DMS53 treated with DMSO at 0.1 percent for 48 hours (cell line): ENCODE results near the gene HACE1.
"Not testable (repeated sequence)": the region's sequence is repeated elsewhere in the genome, so short reads cannot be mapped to it uniquely, and the experiment has no call there.

Experiments used
- DNase-seq: peaks from one replicate; lab custom pipeline; 2025; ENCODE audit not compliant: unreplicated experiment; lab: John Stamatoyannopoulos, UW

HACE1 gene

DNA sequence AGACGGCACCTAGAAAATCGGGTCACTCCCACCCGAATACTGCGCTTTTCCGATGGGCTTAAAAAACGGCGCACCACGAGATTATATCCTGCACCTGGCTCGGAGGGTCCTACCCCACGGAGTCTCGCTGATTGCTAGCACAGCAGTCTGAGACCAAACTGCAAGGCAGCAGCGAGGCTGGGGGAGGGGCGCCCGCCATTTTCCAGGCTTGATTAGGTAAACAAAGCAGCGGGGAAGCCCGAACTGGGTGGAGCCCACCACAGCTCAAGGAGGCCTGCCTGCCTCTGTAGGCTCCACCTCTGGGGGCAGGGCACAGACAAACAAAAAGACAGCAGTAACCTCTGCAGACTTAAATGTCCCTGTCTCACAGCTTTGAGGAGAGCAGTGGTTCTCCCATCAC lies 122.2 kb downstream of the HACE1 start:
- DNase-seq: not testable (repeated sequence)

- DNase-seq: no peak
Measured at GRCh38 chr6:104736545-104736944, 123.2 kb downstream of the HACE1 start.

DNA sequence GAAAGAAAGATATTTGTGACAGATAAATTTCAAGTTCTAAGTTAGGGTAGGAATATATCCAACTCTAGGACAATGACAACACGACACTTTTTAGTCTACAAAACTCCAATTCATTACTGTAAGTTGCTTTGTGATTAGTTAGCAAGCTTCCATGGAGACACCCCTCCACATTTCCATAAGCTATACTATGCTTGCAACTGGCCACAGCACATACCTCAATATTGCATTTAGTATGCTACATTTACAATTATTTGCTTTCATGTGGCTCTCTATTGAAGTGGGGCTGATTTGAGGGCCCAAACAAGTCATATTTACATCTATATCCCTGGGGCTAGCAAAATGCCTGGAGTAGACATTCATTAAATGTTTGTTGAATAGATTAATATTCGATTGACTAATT lies 129.3 kb downstream of the HACE1 start:
- DNase-seq: no peak

DNA sequence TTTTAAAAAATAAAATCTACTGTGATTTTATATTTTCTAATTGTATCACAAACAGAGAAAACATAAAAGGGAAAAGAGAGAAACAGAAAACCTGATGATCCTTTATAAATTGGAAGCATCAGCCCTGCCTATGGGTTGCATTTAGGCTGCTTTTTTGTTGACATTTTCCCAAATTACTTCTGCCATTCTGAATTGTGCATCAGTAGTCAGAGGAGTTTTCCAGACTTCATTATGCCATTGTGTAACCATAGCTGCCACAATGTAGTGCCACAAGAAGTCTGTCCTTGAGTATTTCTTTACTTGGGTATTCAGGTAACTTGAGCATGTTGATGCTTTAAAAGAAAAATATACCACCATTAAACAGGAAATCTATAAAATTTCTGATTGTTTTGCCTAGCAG lies 130.3 kb downstream of the HACE1 start:
- no peak for DNase-seq

GRCh38 chr6:104728448-104728847 lies 131.3 kb downstream of the HACE1 start:
- no peak for DNase-seq

- no peak for DNase-seq
Measured at GRCh38 chr6:104718672-104719071, 141.0 kb downstream of the HACE1 start.

DNA sequence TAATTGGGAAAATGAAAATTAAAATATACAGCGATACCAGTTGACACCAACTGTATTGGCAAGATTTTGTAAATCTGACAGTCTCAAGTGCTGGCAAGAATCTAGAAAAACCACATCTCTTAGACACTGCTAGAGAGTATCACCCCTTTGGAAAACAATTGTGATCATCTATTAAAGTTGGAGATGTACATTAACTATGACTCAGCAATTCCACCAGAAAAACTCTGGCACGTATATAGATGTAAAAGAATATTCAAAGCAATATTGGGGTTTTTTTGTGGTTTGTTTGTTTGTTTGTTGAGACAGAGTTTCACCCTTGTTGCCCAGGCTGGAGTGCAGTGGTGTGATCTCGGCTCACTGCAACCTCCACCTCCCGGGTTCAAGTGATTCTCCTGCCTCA lies 142.9 kb downstream of the HACE1 start:
- DNase-seq: no peak

DNA sequence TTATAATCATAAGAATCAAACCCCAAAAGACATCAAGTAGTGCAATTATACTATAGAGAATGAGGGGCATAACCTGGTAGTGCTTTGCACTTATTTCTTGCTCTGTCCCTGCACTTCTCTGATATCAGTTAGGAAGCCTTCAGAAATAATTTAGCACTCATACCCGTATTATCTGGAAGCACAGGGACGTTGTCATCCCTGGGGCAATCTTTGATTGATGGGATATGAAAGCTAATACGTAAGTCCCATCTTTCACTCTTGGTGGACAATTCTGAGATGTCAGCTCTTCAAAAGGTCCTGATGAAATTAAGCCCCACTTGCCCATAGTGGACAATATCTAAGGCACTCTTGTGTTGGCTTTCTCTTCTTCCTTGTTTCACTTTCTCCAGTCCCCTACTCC lies 144.9 kb downstream of the HACE1 start:
- no peak for DNase-seq

- DNase-seq: no peak
Measured at GRCh38 chr6:104713982-104714381, 145.7 kb downstream of the HACE1 start.

- DNase-seq: peak; percentile 95
Measured at GRCh38 chr6:104711371-104711770, 148.3 kb downstream of the HACE1 start.

GRCh38 chr6:104710543-104711335 lies 149.0 kb downstream of the HACE1 start:
- DNase-seq: peak; percentile 60

DNA sequence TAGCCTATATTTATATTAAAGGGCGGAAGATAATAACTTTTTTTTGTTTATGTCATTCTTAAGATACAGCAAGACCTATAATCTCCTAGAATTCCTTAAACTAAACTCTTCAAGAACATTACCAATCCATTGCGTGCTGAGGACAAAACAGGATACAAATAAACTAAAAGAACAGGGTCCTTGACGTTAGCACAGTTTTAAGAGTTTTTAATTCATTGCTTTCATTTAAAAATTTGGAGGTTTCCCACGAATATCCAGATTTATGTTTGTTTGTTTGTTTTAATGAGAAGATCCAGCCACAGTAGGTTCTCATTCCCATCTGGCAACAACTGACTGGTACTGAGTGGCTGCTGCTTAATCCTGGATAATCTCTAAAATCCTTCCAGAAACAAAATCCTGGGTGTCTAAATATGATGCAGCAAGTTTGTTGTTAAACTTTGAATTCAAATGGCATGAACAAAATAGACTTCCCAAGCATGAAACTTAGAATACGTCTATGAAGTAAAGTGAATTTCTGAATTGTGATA lies 153.7 kb downstream of the HACE1 start:
- DNase-seq: no peak

GRCh38 chr6:104705095-104705707 lies 154.5 kb downstream of the HACE1 start:
- DNase-seq: no peak

DNA sequence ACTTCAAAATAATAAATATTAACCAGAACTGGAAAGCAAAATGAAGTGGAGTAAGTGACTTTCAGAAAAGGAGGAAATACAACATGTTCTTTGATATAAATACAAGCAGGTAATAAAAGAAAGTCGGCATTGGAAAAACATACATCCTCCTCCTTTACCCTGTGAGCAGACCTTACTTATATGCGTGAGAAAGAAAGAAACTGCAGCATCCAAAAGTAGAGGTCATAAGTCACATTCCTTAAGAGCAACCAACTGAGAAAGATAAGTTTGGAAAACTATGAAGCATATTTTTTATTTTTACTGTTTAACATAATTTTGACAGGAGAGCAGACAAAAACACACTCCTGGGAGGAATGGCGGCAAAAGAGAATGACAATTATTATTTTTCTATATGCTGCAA lies 155.5 kb downstream of the HACE1 start:
- no peak for DNase-seq

- no peak for DNase-seq
Measured at GRCh38 chr6:104702126-104702841, 157.4 kb downstream of the HACE1 start.

DNA sequence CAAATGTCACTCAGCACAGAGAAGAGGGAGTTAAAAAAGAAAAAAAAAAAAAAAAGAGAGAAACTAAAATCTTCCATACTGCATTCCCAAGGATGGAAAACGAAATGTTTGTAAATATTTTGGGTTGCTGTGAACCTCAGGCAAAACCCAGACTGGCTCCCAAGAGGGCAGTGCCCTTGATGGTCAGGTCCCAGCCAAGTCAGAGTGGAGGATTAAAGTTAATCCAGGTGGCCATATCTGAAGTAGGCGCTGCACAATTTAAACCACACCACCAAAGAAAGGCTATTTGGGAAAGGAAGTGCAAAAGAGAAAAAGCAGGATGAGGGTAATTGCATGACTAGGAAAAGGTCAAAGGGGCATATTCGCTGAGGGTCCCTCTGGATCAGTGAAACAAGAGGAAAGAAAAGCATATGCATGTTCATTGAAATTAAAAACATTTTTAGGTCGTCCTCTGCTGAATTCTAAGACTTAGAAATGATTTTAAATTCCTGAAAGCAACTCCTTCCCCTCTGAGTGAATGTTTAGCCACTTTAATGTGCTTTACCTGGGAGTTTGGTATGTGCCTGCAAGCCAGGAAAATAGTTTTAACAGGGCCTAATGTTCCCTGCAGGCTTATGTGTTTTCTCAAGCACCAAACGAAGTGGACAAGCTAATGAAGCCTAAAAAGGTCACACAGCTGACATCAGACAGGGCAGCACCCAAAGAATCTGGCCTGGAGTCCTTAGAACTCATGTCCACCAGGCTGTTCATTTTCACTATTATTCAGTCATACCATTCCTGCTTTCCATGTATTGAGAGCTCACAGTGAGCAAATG lies 159.1 kb downstream of the HACE1 start:
- no peak for DNase-seq

- DNase-seq: no peak
Measured at GRCh38 chr6:104699593-104700329, 160.0 kb downstream of the HACE1 start.

DNA sequence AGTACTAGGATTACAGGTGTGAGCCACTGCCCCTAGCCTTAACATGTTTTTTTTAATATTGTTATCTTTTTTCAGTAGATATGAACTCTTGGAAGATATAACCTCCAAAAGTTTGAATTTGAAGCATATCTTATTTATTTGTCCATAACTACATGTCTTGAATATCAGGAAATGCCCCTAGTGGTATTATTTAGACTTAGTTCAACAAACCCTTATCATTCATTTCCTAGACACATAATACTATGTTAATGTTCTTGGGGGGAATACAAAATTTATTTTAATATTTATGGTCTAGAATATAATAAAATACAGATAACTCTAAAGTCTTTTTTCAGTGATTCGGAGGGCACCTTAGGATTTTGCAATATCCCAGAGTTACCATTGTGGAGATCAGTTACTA lies 160.7 kb downstream of the HACE1 start:
- DNase-seq: no peak

GRCh38 chr6:104692008-104692407 lies 167.7 kb downstream of the HACE1 start:
- no peak for DNase-seq

DNA sequence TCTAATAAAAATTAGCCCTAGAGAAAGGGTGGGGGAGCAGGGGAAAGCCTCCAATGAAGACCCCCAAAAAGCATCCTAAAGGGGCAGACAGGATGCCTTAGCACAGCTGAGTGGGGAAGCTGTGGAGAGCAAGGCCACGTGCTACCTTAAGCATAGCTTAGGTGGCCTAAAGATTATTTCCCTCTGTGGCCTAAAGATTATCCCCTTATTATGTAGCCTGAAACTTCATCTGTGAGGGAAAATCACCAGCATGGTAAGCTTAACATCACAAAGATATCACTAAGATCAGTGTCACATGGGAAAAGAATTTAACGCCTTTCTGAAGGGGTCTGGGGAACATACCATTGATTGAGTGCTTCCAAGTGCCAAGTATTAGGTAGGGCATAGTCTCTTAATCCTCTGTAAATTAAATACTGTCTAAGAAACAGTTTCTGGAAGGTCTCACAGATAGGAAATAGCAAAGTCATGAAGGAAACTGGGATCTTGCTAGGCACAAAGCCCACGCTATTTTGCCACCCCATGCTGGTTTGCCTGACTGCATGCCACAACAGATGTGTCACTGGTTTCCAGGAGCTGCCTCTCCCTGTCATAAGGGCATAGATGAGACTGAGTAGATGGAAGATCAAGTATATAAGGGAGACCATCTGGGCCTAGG lies 170.0 kb downstream of the HACE1 start:
- no peak for DNase-seq
